Memory B cell (primary cell): ENCODE data around the gene CHST15.
"Not testable (repeated sequence)": the region's sequence is repeated elsewhere in the genome, so short reads cannot be mapped to it uniquely, and the experiment has no call there.

Source experiments
- ATAC-seq: fragments of 150-1000 bp; cut with Tn5 transposase; 2 replicates; pipeline ENCODE4 v1.10.0; 2021; ENCODE audit warnings: low read depth, mild to moderate bottlenecking, moderate library complexity
- DNase-seq, 2 donors: peaks; one replicate each; pipeline ENCODE4 v3.0.0; 2022; ENCODE audit warnings: low spot score in 2 of 2
- H3K27ac Mint-ChIP-seq: one replicate; pipeline ENCODE4 v1.8.0; 2022; ENCODE audit warnings: mild to moderate bottlenecking, moderate library complexity, mixed read lengths
- H3K27me3 Mint-ChIP-seq: one replicate; pipeline ENCODE4 v1.8.0; 2022; ENCODE audit warnings: mixed read lengths
- H3K36me3 Mint-ChIP-seq: one replicate; pipeline ENCODE4 v1.8.0; 2022; ENCODE audit warnings: mild to moderate bottlenecking, mixed read lengths
- H3K4me1 Mint-ChIP-seq: one replicate; pipeline ENCODE4 v1.8.0; 2022; ENCODE audit warnings: mixed read lengths
- H3K4me3 Mint-ChIP-seq: one replicate; pipeline ENCODE4 v1.8.0; 2022; ENCODE audit warnings: mild to moderate bottlenecking, moderate library complexity, mixed read lengths
- H3K9me3 Mint-ChIP-seq: one replicate; pipeline ENCODE4 v1.8.0; 2022; ENCODE audit warnings: mixed read lengths

CHST15 gene

DNA sequence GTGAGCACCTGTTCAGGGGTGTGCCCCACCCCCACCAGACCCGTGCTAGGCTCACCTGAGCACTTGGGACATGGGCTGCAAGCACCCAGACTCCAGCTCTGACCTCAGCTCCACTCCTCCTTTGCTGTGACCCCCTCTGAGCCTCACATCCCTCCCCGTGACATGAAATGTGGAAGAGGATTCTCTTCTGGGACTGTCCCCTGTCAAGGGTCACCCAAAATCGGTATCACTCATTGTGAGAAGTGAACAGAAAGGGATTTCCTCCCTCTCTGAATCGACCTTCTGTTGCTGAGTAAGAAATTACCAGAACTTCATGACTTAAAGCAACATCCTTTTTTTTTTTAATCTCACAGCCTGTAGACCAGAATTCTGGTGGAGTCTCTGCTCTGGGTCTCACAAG is 6.2 kb upstream of the CHST15 start:
- no peak overlapping the region for H3K4me3 Mint-ChIP-seq
- DNase-seq: no peak
- ATAC-seq: no peak
- H3K4me1 Mint-ChIP-seq: peaks cover 24% of the 10 kb centered on the region
- no peak overlapping the region for H3K27ac Mint-ChIP-seq
- H3K9me3 Mint-ChIP-seq: peaks cover 1% of the 10 kb centered on the region
- no peaks in the 10 kb centered on the region for H3K27me3 Mint-ChIP-seq
- peaks cover 4% of the 10 kb centered on the region for H3K36me3 Mint-ChIP-seq

DNA sequence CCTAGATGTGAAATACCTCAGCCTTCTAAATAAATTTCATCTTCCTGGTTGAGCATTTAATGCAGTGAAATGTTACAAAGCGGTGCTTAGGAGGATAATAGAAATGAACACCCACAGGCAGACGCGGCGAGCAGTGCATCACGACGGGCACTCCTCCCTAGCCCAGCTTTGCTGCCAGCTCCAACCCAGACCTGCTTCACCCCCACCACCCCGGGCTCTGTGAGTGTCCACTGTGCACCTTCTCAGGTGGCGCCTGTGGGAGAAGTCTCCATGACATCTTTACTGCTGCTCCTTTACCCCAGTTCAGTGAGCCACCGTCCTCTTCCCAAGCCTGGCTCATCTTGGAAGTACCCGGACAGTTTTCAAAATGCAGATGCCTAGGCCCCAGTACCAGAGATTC is 5.2 kb upstream of the CHST15 start:
- no peak for ATAC-seq
- H3K27ac Mint-ChIP-seq: no peak overlapping the region
- H3K4me3 Mint-ChIP-seq: no peak overlapping the region

DNA sequence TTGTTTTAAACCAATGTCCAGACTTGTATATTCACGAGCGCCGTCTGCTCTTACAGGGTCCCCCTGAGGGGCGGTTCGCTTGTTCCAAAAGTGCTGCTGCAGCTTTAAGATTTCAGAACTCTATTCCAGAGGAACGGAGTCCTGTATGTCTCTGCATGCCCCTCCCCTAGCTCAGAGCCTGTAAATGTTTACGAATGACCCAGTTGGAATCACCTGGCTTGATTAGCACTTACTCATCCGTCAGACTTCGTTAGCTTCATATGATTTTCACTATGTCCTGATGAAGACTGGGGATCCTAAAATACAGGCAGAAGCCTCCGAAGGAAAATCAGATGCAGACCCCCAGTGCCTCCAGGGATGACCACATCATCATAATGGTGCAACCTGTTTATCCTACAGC is 4.5 kb upstream of the CHST15 start:
- H3K4me1 Mint-ChIP-seq: peaks cover 20% of the 10 kb centered on the region
- H3K27ac Mint-ChIP-seq: no peak overlapping the region
- ATAC-seq (no peak), DNase-seq (no peak)
- H3K27me3 Mint-ChIP-seq: no peaks in the 10 kb centered on the region
- H3K9me3 Mint-ChIP-seq: peaks cover 1% of the 10 kb centered on the region
- no peaks in the 10 kb centered on the region for H3K36me3 Mint-ChIP-seq
- no peak overlapping the region for H3K4me3 Mint-ChIP-seq

More for the DNA sequence above, 5.2 kb upstream of the CHST15 start:
- Mint-ChIP-seq H3K27me3 (no peaks in the 10 kb centered on the region), H3K36me3 (no peaks in the 10 kb centered on the region), H3K9me3 (peaks cover 1% of the 10 kb centered on the region), H3K4me1 (peaks cover 20% of the 10 kb centered on the region)
- no peak for DNase-seq

DNA sequence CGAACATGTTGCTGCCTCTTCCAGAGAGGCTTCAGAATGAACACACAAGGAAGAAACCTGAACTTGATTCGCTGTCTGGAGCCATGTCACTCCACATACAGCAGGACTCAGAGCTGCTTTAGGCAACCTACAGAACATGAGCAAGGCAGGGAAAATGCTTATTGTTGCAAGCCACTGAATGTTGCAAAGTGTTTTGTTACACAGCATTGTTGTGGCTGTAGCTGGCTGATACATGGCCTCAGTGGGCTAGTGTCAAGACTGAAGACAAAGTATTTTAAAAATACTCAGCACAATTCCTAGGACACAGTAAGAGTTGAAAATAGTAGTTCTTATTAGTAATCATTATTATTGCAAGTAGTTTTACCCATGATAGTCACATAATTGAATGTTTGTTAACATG is 3.1 kb upstream of the CHST15 start:
- Mint-ChIP-seq H3K4me3 (no peak overlapping the region), H3K36me3 (no peaks in the 10 kb centered on the region), H3K27me3 (no peaks in the 10 kb centered on the region), H3K4me1 (peaks cover 22% of the 10 kb centered on the region), H3K9me3 (peaks cover 1% of the 10 kb centered on the region), H3K27ac (no peak overlapping the region)
- ATAC-seq (no peak), DNase-seq (no peak)

DNA sequence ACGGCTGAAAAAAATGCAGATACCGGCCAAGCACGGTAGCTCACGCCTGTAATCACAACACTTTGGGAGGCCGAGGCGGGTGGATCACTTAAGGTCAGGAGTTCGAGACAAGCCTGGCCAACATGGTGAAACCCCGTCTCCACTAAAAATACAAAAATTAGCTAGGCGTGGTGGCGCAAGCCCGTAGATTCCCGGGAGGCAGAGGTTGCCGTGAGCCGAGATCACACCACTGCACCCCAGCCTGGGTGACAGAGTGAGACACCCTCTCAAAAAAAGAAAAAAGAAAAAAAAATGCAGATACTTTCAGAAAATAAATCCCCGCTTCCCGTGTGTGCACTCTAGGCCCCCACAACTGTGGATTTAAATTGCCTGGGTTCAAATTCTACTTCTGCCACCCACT is 2.4 kb upstream of the CHST15 start:
- not testable (repeated sequence) for H3K9me3 Mint-ChIP-seq, ATAC-seq, H3K27ac Mint-ChIP-seq, H3K36me3 Mint-ChIP-seq, H3K27me3 Mint-ChIP-seq, H3K4me3 Mint-ChIP-seq, DNase-seq
- peaks cover 26% of the 10 kb centered on the region for H3K4me1 Mint-ChIP-seq

DNA sequence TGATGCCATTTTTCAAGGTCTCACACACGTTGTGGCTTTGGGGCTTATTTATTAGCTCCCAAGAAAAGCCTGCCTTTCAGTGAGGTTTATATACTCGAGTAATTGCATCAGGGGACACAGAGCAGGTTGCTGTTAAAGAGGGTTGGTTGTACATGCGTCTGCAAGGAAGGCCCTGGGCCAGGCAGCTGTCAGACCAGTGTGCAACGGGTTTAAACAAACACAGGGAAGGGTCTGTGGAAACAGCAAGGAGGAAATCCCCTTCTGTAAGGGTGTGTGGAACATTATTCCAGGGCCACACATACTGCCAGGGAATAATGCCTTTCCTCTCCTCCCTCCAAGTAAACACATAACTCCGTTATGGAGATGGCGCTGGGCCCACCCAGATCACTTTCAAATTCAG is 1.7 kb upstream of the CHST15 start:
- Mint-ChIP-seq H3K27me3 (no peaks in the 10 kb centered on the region), H3K9me3 (peaks cover under 1% of the 10 kb centered on the region), H3K36me3 (no peaks in the 10 kb centered on the region), H3K4me3 (no peak overlapping the region), H3K27ac (peak overlapping the region; percentile 90), H3K4me1 (peaks cover 27% of the 10 kb centered on the region)
- ATAC-seq (no peak), DNase-seq (no peak)

DNA sequence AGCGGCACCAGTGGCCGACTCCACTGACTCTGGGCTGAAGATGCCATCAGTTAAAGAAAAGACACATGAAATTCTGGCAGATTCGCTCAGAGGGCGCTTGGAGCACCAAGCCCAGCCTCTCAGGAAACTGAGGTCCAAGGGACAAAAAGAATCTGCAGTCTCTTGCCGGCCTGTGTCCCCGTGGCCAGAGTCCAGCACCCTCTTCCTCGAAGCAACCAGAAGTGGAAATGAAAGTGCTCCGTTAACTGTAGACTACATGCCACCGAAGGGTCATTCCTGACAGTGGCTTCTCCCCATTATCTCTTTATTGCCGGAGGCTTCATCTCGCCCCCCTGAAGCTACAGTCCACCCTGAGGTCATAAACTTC is 1.0 kb upstream of the CHST15 start:
- Mint-ChIP-seq H3K27ac (peak overlapping the region; percentile 90), H3K4me1 (peaks cover 27% of the 10 kb centered on the region), H3K36me3 (no peaks in the 10 kb centered on the region), H3K9me3 (no peaks in the 10 kb centered on the region), H3K4me3 (peak overlapping the region; percentile 84), H3K27me3 (no peaks in the 10 kb centered on the region)
- DNase-seq (no peak), ATAC-seq (no peak)

DNA sequence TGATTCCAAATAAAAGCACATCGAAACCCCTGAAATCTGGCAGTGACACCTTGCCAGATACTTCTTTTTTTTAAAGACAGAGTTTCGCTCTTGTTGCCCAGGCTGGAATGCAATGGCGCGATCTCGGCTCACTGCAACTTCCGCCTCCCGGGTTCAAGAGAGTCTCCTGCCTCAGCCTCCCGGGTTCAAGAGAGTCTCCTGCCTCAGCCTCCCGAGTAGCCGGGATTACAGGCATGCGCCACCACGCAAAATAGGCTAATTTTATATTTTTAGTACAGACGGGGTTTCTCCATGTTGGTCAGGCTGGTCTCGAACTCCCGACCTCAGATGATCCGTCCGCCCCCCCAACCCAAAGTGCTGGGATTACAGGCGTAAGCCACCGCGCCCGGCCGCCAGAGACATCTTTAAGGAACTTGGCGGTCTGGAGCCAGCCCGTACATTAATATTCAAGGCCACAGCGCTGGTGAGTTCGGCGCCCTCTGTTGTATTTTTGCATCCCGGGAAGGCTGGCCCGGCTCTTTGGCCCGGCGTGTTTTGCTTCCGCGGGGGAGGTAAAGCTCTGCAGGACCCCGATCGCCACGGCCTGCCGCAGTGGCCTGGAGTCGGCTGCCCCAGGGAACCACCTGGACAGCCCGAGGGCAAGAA is 498 bp upstream of the CHST15 start:
- ATAC-seq: peak; percentile 4

DNA sequence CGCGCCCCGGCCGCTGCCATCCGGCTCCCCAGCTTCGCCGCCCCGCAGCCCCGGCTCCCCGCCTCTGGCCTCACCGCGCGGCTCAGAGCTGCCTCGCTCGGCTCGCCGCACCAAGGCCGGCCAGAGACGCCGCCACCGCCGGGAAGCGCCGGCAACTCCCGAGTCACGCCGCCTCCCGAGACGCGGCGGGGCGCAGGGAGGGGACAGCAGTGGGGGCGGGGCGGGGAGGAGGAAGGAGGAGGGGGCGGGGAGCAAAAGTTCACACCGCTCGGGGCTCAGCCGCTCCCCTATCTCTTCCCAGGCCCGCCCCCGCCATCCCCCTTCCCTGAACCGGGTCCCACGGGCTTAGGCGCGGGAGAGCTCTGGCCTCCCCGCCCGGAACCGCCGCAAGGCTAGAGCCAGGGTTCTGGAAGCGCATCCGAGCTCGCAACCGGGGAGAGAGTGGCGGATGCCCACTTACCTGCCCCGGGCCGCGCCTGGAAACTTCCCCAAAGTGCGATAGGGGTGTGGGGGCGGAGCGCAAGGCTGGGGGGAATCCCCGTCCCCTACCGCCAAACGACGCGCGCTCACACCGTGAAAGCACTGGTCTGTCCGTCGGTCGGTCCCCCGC is 1.0 kb downstream of the CHST15 start:
- Mint-ChIP-seq H3K36me3 (peaks cover 3% of the 10 kb centered on the region), H3K27ac (peak overlapping the region; percentile 90), H3K9me3 (no peaks in the 10 kb centered on the region), H3K27me3 (no peaks in the 10 kb centered on the region), H3K4me1 (peaks cover 31% of the 10 kb centered on the region), H3K4me3 (peak overlapping the region; percentile 92)
- peak; percentile 84 for ATAC-seq
- DNase-seq: peak; percentile 83 to 85

More for the DNA sequence above, 498 bp upstream of the CHST15 start:
- H3K36me3 Mint-ChIP-seq, H3K9me3 Mint-ChIP-seq, H3K27me3 Mint-ChIP-seq: not testable (repeated sequence)
- Mint-ChIP-seq H3K4me3 (peak overlapping the region; percentile 84), H3K4me1 (peaks cover 24% of the 10 kb centered on the region), H3K27ac (peak overlapping the region; percentile 90)
- DNase-seq: peak in 1 of 2 donors; percentile 30

DNA sequence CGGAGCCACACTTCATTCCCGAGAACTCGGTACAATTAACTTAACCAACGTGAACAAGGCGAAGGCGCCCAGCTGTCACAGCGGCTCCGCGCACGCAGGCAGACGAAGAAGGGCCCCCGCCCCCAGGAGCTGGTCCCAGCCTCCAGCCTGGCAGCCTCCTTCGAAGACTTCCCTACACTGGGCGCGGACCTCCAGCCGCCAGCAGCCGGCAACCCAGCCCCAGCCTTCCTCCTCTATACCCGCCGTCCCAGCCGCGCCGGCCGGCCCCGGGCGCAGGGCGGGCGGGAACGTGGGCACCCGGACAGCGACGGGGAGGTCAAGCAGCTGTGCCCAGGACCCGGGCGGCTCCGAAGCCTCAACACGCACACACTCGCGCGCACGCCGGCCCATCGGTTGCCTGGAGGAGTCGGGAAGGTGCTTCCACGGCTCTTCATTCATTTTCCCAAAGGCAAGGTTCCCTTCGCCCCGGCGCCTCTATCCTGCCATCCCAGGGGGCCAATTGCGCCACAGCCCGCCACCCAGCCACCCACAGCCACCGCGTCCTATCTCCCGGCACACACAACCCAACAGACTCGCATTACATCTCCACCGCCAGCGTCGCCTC is 1.6 kb downstream of the CHST15 start:
- Mint-ChIP-seq H3K4me1 (peaks cover 34% of the 10 kb centered on the region), H3K27me3 (no peaks in the 10 kb centered on the region), H3K27ac (peak overlapping the region; percentile 90), H3K36me3 (peaks cover 3% of the 10 kb centered on the region), H3K9me3 (no peaks in the 10 kb centered on the region), H3K4me3 (peak overlapping the region; percentile 92)
- ATAC-seq (no peak), DNase-seq (peak in 1 of 2 donors; percentile 35)

DNA sequence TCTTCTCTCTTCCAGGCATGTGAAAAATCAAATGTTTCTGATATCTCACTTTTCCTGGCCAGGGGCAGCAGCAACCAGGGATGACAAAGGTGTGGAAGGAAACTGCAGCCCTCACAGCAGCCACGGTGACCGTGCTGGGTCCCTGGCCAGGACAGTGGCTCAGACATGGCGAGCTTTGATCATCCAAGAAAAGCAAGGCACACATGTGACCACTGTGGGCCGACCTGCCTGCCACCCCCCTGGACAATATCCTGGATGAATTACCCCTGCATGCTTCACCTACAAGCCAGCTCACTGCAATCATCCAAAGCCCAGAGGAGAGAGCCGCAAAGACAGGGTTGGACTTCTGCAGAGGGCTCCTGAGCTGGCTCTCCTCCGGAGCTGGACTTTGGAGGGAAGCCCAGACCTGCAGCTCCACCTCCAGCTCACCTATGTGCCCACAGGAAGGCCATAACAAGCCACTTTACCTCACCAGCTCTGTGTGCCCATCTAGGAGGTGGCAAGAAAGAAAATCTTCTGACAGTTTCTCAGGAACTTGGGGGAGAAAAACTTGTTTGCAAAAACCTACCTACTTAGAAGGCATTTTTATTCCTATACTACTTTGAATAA is 2.7 kb downstream of the CHST15 start:
- no peak for DNase-seq
- Mint-ChIP-seq H3K9me3 (no peaks in the 10 kb centered on the region), H3K36me3 (peaks cover 3% of the 10 kb centered on the region), H3K27me3 (no peaks in the 10 kb centered on the region), H3K27ac (no peak overlapping the region), H3K4me1 (peaks cover 42% of the 10 kb centered on the region), H3K4me3 (peak overlapping the region; percentile 92)
- no peak for ATAC-seq

DNA sequence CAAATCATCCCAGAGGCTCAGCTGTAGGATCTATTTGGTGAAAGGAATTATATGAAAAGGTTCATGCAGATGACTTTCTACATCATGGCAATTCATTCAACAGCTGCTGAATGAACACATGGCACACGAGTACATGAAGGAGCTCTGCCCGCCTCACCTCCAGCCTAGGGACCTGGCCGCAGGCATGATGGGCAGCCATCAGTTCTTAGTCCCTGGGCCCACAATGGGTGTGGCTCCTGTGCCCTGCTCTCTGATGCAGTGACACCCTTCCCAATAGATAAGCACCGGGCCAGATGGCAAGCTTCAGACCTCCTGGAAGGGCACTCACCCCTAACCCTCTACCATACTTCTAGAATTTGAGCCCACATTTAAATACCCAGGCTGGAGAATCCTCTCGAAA is 3.5 kb downstream of the CHST15 start:
- Mint-ChIP-seq H3K36me3 (peaks cover 3% of the 10 kb centered on the region), H3K4me3 (no peak overlapping the region), H3K27me3 (no peaks in the 10 kb centered on the region), H3K4me1 (peaks cover 48% of the 10 kb centered on the region), H3K27ac (peak overlapping the region; percentile 62), H3K9me3 (no peaks in the 10 kb centered on the region)
- no peak for DNase-seq
- ATAC-seq: no peak

DNA sequence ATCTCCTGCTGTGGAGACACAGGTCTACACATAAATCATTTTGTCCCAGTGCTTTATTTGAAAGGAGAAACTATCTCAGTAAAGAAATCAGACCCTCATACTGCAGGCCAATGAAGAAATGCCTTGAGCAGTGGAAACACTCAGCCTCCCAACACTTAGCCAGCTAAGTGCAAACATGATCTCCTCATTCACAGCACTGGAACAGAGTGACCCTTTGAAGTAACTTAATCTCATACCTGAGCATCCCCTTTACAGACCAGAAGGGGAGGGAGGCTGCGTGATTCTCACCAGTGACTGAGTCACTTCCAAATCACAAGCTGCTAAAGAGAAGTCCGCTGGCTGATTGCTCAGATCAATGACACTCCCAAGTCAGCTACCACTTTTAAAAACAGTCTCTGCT is 4.5 kb downstream of the CHST15 start:
- no peak overlapping the region for H3K4me3 Mint-ChIP-seq
- peak overlapping the region; percentile 62 for H3K27ac Mint-ChIP-seq
- DNase-seq (no peak), ATAC-seq (no peak)
- no peaks in the 10 kb centered on the region for H3K27me3 Mint-ChIP-seq
- H3K4me1 Mint-ChIP-seq: peaks cover 48% of the 10 kb centered on the region
- no peaks in the 10 kb centered on the region for H3K9me3 Mint-ChIP-seq
- H3K36me3 Mint-ChIP-seq: peaks cover 4% of the 10 kb centered on the region
